Measurements from ENCODE around the gene ZNF394. TPM values are rescaled to one million over a fixed set of nuclear protein-coding genes. Genes with fewer than 3 reads are reported as not detected.

The ZNF394 gene
- total RNA-seq, 1 donor from 2014 or later: 24.2 TPM

GRCh38 chr7:99455874-99456273 lies 44.2 kb downstream of the ZNF394 start:
- H3K36me3 ChIP-seq (ENCODE audit: control insufficient read depth, insufficient read depth, low read length): peaks cover 41% of the 10 kb centered on the region
- TF ChIP-seq CTCF (IDR thresholded peaks at IDR 0.05; ENCODE audit: insufficient read depth, low read length, severe bottlenecking): no peak

DNA sequence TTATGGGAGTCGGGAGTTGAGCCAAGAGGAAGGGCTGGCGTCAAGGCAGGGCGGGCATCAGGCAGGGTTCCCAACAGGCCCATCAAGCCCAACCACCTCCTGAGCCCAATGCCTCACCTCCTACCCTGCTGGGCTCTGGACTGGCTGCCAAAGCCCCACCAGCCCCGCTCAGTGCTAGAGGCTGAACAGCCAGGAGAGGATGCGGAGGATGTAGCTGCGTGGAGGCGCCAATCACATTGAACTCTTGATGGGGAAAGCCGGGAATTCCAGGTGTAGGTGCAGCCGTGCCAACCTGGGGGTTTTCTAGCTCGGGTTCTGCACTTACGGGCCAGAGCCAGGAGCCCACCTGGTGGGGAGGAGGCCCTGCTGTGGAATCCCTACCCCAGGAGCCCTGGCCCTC lies 47.0 kb downstream of the ZNF394 start:
- no peak for FAIRE-seq
- Histone ChIP-seq H3K27me3 (ENCODE audit: control insufficient read depth, insufficient read depth, low read length) (no peaks in the 10 kb centered on the region), H3K36me3 (ENCODE audit: control insufficient read depth, insufficient read depth, low read length) (peaks cover 48% of the 10 kb centered on the region), H3K4me3 (ENCODE audit: low read depth, low read length) (no peak overlapping the region)
- TF ChIP-seq CTCF (IDR thresholded peaks at IDR 0.05; ENCODE audit: insufficient read depth, low read length, severe bottlenecking): no peak
- DNase-seq (ENCODE audit: low read depth): no peak

More at GRCh38 chr7:99455874-99456273, 44.2 kb downstream of the ZNF394 start:
- Histone ChIP-seq H3K27me3 (ENCODE audit: control insufficient read depth, insufficient read depth, low read length) (no peaks in the 10 kb centered on the region), H3K4me3 (ENCODE audit: low read depth, low read length) (no peak overlapping the region)
- DNase-seq (ENCODE audit: low read depth) (no peak), FAIRE-seq (peak; percentile 13)

GRCh38 chr7:99452541-99452940 lies 47.5 kb downstream of the ZNF394 start:
- H3K4me3 ChIP-seq (ENCODE audit: low read depth, low read length): no peak overlapping the region
- FAIRE-seq (no peak), DNase-seq (ENCODE audit: low read depth) (no peak)
- no peaks in the 10 kb centered on the region for H3K27me3 ChIP-seq (ENCODE audit: control insufficient read depth, insufficient read depth, low read length)
- no peak for TF ChIP-seq CTCF (IDR thresholded peaks at IDR 0.05; ENCODE audit: insufficient read depth, low read length, severe bottlenecking)
- peaks cover 50% of the 10 kb centered on the region for H3K36me3 ChIP-seq (ENCODE audit: control insufficient read depth, insufficient read depth, low read length)

- Histone ChIP-seq H3K4me3 (ENCODE audit: low read depth, low read length) (no peak overlapping the region), H3K36me3 (ENCODE audit: control insufficient read depth, insufficient read depth, low read length) (peaks cover 48% of the 10 kb centered on the region), H3K27me3 (ENCODE audit: control insufficient read depth, insufficient read depth, low read length) (no peaks in the 10 kb centered on the region)
- no peak for TF ChIP-seq CTCF (IDR thresholded peaks at IDR 0.05; ENCODE audit: insufficient read depth, low read length, severe bottlenecking)
- FAIRE-seq: no peak
- no peak for DNase-seq (ENCODE audit: low read depth)
Measured at GRCh38 chr7:99451936-99452335, 48.1 kb downstream of the ZNF394 start.

- Histone ChIP-seq H3K4me3 (ENCODE audit: low read depth, low read length) (no peak overlapping the region), H3K27me3 (ENCODE audit: control insufficient read depth, insufficient read depth, low read length) (no peaks in the 10 kb centered on the region), H3K36me3 (ENCODE audit: control insufficient read depth, insufficient read depth, low read length) (peaks cover 47% of the 10 kb centered on the region)
- FAIRE-seq: no peak
- no peak for DNase-seq (ENCODE audit: low read depth)
- TF ChIP-seq CTCF (IDR thresholded peaks at IDR 0.05; ENCODE audit: insufficient read depth, low read length, severe bottlenecking): no peak
Measured at GRCh38 chr7:99449326-99449725, 50.8 kb downstream of the ZNF394 start.

DNA sequence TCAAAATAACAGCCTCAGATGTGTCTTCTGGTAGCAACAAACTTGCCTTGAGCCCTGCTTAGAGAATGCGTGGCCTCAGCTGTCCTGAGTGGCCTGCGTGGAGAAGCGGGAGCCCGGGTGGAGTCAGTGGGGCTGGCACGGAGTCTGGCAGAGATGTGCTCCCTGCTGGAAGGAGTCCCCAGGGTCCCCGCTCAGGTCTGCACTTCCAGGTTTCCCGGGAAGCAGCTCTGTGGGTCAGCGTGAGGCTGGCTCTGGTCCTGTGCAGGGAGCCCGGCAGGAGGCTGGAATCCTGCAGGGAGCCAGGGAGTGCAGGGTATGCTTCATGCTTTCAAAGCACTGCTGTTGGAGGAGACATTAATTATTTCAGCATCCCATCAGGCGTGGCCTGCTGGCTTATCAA lies 51.2 kb downstream of the ZNF394 start:
- FAIRE-seq (no peak), DNase-seq (ENCODE audit: low read depth) (no peak)
- no peak for TF ChIP-seq CTCF (IDR thresholded peaks at IDR 0.05; ENCODE audit: insufficient read depth, low read length, severe bottlenecking)
- H3K27me3 ChIP-seq (ENCODE audit: control insufficient read depth, insufficient read depth, low read length): no peaks in the 10 kb centered on the region
- H3K36me3 ChIP-seq (ENCODE audit: control insufficient read depth, insufficient read depth, low read length): peaks cover 45% of the 10 kb centered on the region
- H3K4me3 ChIP-seq (ENCODE audit: low read depth, low read length): no peak overlapping the region

All from bronchial epithelial cell (primary cell).